CD14-positive monocyte (primary cell): ENCODE measurements around the gene ZNF346. TPM values are rescaled to one million over a fixed set of nuclear protein-coding genes. Genes with fewer than 3 reads are reported as not detected.

Source experiments
- DNase-seq, 3 donors: peaks; one replicate each; pipeline ENCODE4 v3.0.0-alpha.2; 2011 to 2022
- H2AFZ ChIP-seq: 2 replicates; pipeline ENCODE4 v1.6.0; 2012; ENCODE audit warnings: mild to moderate bottlenecking, low read depth, low read length, inconsistent platforms; ENCODE audit not compliant: insufficient read depth, poor library complexity, severe bottlenecking
- H3K27ac ChIP-seq, 2 donors: 1 replicate in 1 of 2; 2 replicates in 1 of 2; pipeline ENCODE4 v1.5.1; 2012 to 2013; ENCODE audit warnings: low read length in 2 of 2, control low read depth in 1 of 2, inconsistent platforms in 1 of 2, low read depth in 1 of 2, mild to moderate bottlenecking in 1 of 2
- H3K27me3 ChIP-seq, 2 donors: one replicate each; pipeline versions ENCODE4 v1.6.0 to v1.6.1; 2011 to 2013; ENCODE audit warnings: low read length in 2 of 2; ENCODE audit not compliant: control insufficient read depth in 2 of 2, insufficient read depth in 2 of 2
- H3K36me3 ChIP-seq, 2 donors: replicated peaks in 1 of 2; 1 replicate in 1 of 2; 2 replicates in 1 of 2; pipeline versions ENCODE4 v1.5.1 to v1.6.1; 2012 to 2013; ENCODE audit warnings: low read length in 2 of 2, control low read depth in 1 of 2, inconsistent platforms in 1 of 2, mild to moderate bottlenecking in 1 of 2; ENCODE audit not compliant: insufficient read depth in 2 of 2, control insufficient read depth in 1 of 2
- H3K4me1 ChIP-seq, 2 donors: 1 replicate in 1 of 2; 2 replicates in 1 of 2; pipeline versions ENCODE4 v1.5.1 to v1.6.1; 2012 to 2013; ENCODE audit warnings: low read length in 2 of 2, control low read depth in 1 of 2, inconsistent platforms in 1 of 2, mild to moderate bottlenecking in 1 of 2, moderate library complexity in 1 of 2; ENCODE audit not compliant: insufficient read depth in 2 of 2, control insufficient read depth in 1 of 2
- H3K4me2 ChIP-seq: replicated peaks from 2 replicates; pipeline ENCODE3; 2012; ENCODE audit warnings: low read length, moderate library complexity, mild to moderate bottlenecking; ENCODE audit not compliant: poor library complexity, severe bottlenecking; ENCODE audit errors: extremely low read depth
- H3K4me3 ChIP-seq, 3 experiments: fragments of 200-600 bp in 1 of 3; sonication (generic) in 1 of 3; replicated peaks in 1 of 3; 1 replicate in 2 of 3; 2 replicates in 1 of 3; pipeline ENCODE4 v1.5.1; 2011 to 2013; ENCODE audit warnings: low read length in 3 of 3, mild to moderate bottlenecking in 3 of 3, control low read depth in 2 of 3, low read depth in 2 of 3, inconsistent platforms in 1 of 3, moderate library complexity in 1 of 3
- H3K79me2 ChIP-seq: 2 replicates; pipeline ENCODE4 v1.6.0; 2012; ENCODE audit warnings: mild to moderate bottlenecking, control low read depth, inconsistent platforms, low read length, moderate library complexity; ENCODE audit not compliant: insufficient read depth
- H3K9ac ChIP-seq: 2 replicates; pipeline ENCODE4 v1.6.0; 2017; ENCODE audit warnings: low read length, mild to moderate bottlenecking; ENCODE audit not compliant: insufficient read depth, poor library complexity, severe bottlenecking
- H3K9me3 ChIP-seq, 2 donors: replicated peaks in 1 of 2; 1 replicate in 1 of 2; 2 replicates in 1 of 2; pipeline versions ENCODE4 v1.5.1 to v1.6.1; 2012 to 2013; ENCODE audit warnings: low read length in 2 of 2, control low read depth in 1 of 2; ENCODE audit not compliant: control insufficient read depth in 1 of 2, insufficient read depth in 1 of 2
- H4K20me1 ChIP-seq: 2 replicates; pipeline ENCODE4 v1.6.0; 2012; ENCODE audit warnings: mild to moderate bottlenecking, low read length, control low read depth, moderate library complexity; ENCODE audit not compliant: insufficient read depth
- H3K27ac Mint-ChIP-seq, 7 donors: one replicate each; pipeline ENCODE4 v1.8.0; 2020; ENCODE audit warnings: mild to moderate bottlenecking in 7 of 7, mixed read lengths in 7 of 7, moderate library complexity in 6 of 7, inconsistent platforms in 2 of 7
- H3K27me3 Mint-ChIP-seq, 3 donors: one replicate each; pipeline ENCODE4 v1.8.0; 2021 to 2022; ENCODE audit warnings: low read depth in 3 of 3, mild to moderate bottlenecking in 3 of 3, mixed read lengths in 3 of 3, moderate library complexity in 3 of 3, inconsistent platforms in 1 of 3
- H3K36me3 Mint-ChIP-seq, 2 donors: one replicate each; pipeline ENCODE4 v1.8.0; 2020; ENCODE audit warnings: mixed read lengths in 2 of 2, inconsistent platforms in 1 of 2, mild to moderate bottlenecking in 1 of 2
- H3K4me1 Mint-ChIP-seq: one replicate; pipeline ENCODE4 v1.8.0; 2020; ENCODE audit warnings: mild to moderate bottlenecking, mixed read lengths
- H3K4me3 Mint-ChIP-seq, 2 donors: one replicate each; pipeline ENCODE4 v1.8.0; 2020; ENCODE audit warnings: mild to moderate bottlenecking in 2 of 2, mixed read lengths in 2 of 2, moderate library complexity in 1 of 2
- H3K9me3 Mint-ChIP-seq, 7 donors: one replicate each; pipeline ENCODE4 v1.8.0; 2020 to 2022; ENCODE audit warnings: mixed read lengths in 7 of 7, mild to moderate bottlenecking in 6 of 7, moderate library complexity in 6 of 7, inconsistent platforms in 2 of 7
- WGBS: methylation state at CpG from one replicate; pipeline ENCODE4 v1.1.5; 2013; ENCODE audit warnings: missing lambda C conversion rate; ENCODE audit not compliant: insufficient coverage; 5-methylcytosine and 5-hydroxymethylcytosine counted together
- intact Hi-C, 2 donors: fragments of 100-400 bp; cut with micrococcal nuclease; formaldehyde crosslinking; loops; one replicate each; pipeline versions ENCODE4 v1.15.0 to v1.15.1; 2023
- polyA plus RNA-seq, 3 donors: library from polyadenylated mRNA; depleted of rRNA in 1 of 3; unstranded in 2 of 3; stranded (reverse) in 1 of 3; fragments of 300-500 nt in 2 of 3; fragments of >200 nt in 1 of 3; fragmentation: Illumina TruSeq in 2 of 3; gene quantifications; 1 replicate in 2 of 3; 2 replicates in 1 of 3; pipeline ENCODE4 v1.2.3, GENCODE V29; 2012 to 2021
- TF ChIP-seq, protein P1 (sequence below): fragments of 200-600 bp; IDR thresholded peaks from one replicate; pipeline ENCODE4 v1.8.0; 2022; ENCODE audit warnings: antibody characterized with exemption, mild to moderate bottlenecking

Gene ZNF346
- polyA plus RNA-seq, 3 donors: 6.0 to 9.6 (median 6.4) TPM

DNA sequence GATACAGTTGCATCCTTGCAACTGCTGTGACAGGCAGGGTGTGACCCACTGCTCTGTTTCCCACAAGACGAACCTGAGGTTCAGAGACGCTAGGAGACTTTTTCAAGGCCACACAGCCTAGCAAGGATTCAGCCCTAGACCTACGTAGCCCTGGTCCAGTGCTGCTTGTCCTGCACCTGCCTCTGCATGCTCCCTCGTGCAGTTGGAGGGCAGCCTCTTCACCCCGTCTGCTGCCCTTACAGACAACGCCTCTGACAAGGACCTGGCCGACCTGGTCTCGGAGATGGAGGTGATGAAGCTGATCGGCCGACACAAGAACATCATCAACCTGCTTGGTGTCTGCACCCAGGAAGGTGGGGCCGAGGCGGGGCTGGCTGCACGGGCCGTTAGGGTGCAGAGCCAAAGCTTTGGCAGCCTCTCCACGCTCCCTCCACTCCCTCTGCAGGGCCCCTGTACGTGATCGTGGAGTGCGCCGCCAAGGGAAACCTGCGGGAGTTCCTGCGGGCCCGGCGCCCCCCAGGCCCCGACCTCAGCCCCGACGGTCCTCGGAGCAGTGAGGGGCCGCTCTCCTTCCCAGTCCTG, 72.7 kb downstream of the ZNF346 start:
- no peak for DNase-seq
- H3K36me3 Mint-ChIP-seq: no peaks in the 10 kb centered on the region
- Histone ChIP-seq H3K27ac (no peak overlapping the region), H3K36me3 (no peaks in the 10 kb centered on the region), H3K27me3 (no peaks in the 10 kb centered on the region), H2AFZ (no peak overlapping the region), H3K4me1 (no peaks in the 10 kb centered on the region), H4K20me1 (no peaks in the 10 kb centered on the region), H3K9me3 (no peaks in the 10 kb centered on the region), H3K4me2 (no peak overlapping the region), H3K9ac (no peak overlapping the region), H3K4me3 (no peak overlapping the region), H3K79me2 (no peaks in the 10 kb centered on the region)
- H3K9me3 Mint-ChIP-seq: peaks cover 0 to 2% (median 0%) of the 10 kb centered on the region in 7 donors
- H3K4me1 Mint-ChIP-seq: peaks cover 6% of the 10 kb centered on the region
- H3K27me3 Mint-ChIP-seq: peaks cover 4 to 9% (median 5%) of the 10 kb centered on the region in 3 donors
- no peak overlapping the region for H3K4me3 Mint-ChIP-seq
- WGBS: 91% methylated on average over 26 of the region's 28 CpGs
- intact Hi-C loops: no loop called here
- TF ChIP-seq, protein P1, sequence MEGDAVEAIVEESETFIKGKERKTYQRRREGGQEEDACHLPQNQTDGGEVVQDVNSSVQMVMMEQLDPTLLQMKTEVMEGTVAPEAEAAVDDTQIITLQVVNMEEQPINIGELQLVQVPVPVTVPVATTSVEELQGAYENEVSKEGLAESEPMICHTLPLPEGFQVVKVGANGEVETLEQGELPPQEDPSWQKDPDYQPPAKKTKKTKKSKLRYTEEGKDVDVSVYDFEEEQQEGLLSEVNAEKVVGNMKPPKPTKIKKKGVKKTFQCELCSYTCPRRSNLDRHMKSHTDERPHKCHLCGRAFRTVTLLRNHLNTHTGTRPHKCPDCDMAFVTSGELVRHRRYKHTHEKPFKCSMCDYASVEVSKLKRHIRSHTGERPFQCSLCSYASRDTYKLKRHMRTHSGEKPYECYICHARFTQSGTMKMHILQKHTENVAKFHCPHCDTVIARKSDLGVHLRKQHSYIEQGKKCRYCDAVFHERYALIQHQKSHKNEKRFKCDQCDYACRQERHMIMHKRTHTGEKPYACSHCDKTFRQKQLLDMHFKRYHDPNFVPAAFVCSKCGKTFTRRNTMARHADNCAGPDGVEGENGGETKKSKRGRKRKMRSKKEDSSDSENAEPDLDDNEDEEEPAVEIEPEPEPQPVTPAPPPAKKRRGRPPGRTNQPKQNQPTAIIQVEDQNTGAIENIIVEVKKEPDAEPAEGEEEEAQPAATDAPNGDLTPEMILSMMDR: no peak
- H3K27ac Mint-ChIP-seq: no peak overlapping the region

- no peaks in the 10 kb centered on the region for H3K36me3 Mint-ChIP-seq
- H3K4me1 Mint-ChIP-seq: peaks cover 6% of the 10 kb centered on the region
- Histone ChIP-seq H3K27me3 (no peaks in the 10 kb centered on the region), H3K9me3 (no peaks in the 10 kb centered on the region), H4K20me1 (no peaks in the 10 kb centered on the region), H3K9ac (no peak overlapping the region), H3K4me2 (no peak overlapping the region), H2AFZ (no peak overlapping the region), H3K27ac (no peak overlapping the region), H3K79me2 (no peaks in the 10 kb centered on the region), H3K4me1 (no peaks in the 10 kb centered on the region), H3K36me3 (no peaks in the 10 kb centered on the region), H3K4me3 (no peak overlapping the region)
- H3K4me3 Mint-ChIP-seq: no peak overlapping the region
- intact Hi-C loops: no loop called here
- TF ChIP-seq, protein P1: no peak
- peaks cover 4 to 11% (median 5%) of the 10 kb centered on the region in 3 donors for H3K27me3 Mint-ChIP-seq
- no peak overlapping the region for H3K27ac Mint-ChIP-seq
- no peak for DNase-seq
- WGBS: 96% methylated on average over 24 of the region's 29 CpGs
- peaks cover 0 to 2% (median 0%) of the 10 kb centered on the region in 7 donors for H3K9me3 Mint-ChIP-seq
These were observed 73.9 kb downstream of the ZNF346 start for GRCh38 chr5:177096162-177097015.
